T-helper 2 cell treated with Interferon-gamma antibody and Interleukin-4, amounts not matched to agents 5 μg/mL and 100 μg/mL, for 36 hours (primary cell): ENCODE data around the gene MYADML2.
"Not testable (repeated sequence)": the region's sequence is repeated elsewhere in the genome, so short reads cannot be mapped to it uniquely, and the experiment has no call there.

ENCODE experiments used
- DNase-seq: peaks from one replicate; pipeline ENCODE4 v3.0.0; 2021; ENCODE audit warnings: low spot score
- H3K27ac Mint-ChIP-seq: one replicate; pipeline ENCODE4 v1.8.0; 2021; ENCODE audit warnings: mild to moderate bottlenecking, mixed read lengths
- H3K27me3 Mint-ChIP-seq: one replicate; pipeline ENCODE4 v1.8.0; 2021; ENCODE audit warnings: low read depth, mixed read lengths
- H3K36me3 Mint-ChIP-seq: one replicate; pipeline ENCODE4 v1.8.0; 2021; ENCODE audit warnings: low read depth, mixed read lengths
- H3K4me1 Mint-ChIP-seq: one replicate; pipeline ENCODE4 v1.8.0; 2021; ENCODE audit warnings: low read depth, mixed read lengths
- H3K4me3 Mint-ChIP-seq: one replicate; pipeline ENCODE4 v1.8.0; 2022; ENCODE audit warnings: mild to moderate bottlenecking, moderate library complexity, mixed read lengths
- H3K9me3 Mint-ChIP-seq: one replicate; pipeline ENCODE4 v1.8.0; 2021; ENCODE audit warnings: mixed read lengths

Gene MYADML2

GRCh38 chr17:81921996-81922565 lies 25.0 kb downstream of the MYADML2 start:
- Mint-ChIP-seq H3K9me3 (no peaks in the 10 kb centered on the region), H3K4me1 (peaks cover 34% of the 10 kb centered on the region), H3K36me3 (peaks cover 15% of the 10 kb centered on the region), H3K27ac (peak overlapping the region; percentile 26), H3K27me3 (no peaks in the 10 kb centered on the region), H3K4me3 (no peak overlapping the region)
- DNase-seq: no peak

GRCh38 chr17:81921537-81921862 lies 25.5 kb downstream of the MYADML2 start:
- Mint-ChIP-seq H3K36me3 (peaks cover 19% of the 10 kb centered on the region), H3K27ac (no peak overlapping the region), H3K4me3 (no peak overlapping the region), H3K27me3 (no peaks in the 10 kb centered on the region), H3K4me1 (peaks cover 38% of the 10 kb centered on the region), H3K9me3 (no peaks in the 10 kb centered on the region)
- no peak for DNase-seq

- no peak overlapping the region for H3K4me3 Mint-ChIP-seq
- H3K4me1 Mint-ChIP-seq: peaks cover 35% of the 10 kb centered on the region
- no peak for DNase-seq
- H3K27me3 Mint-ChIP-seq: no peaks in the 10 kb centered on the region
- H3K9me3 Mint-ChIP-seq: no peaks in the 10 kb centered on the region
- H3K27ac Mint-ChIP-seq: no peak overlapping the region
- H3K36me3 Mint-ChIP-seq: peaks cover 19% of the 10 kb centered on the region
Measured at GRCh38 chr17:81920612-81921536, 26.2 kb downstream of the MYADML2 start.

GRCh38 chr17:81918832-81919545 lies 28.0 kb downstream of the MYADML2 start:
- DNase-seq: no peak
- Mint-ChIP-seq H3K9me3 (no peaks in the 10 kb centered on the region), H3K27ac (peak overlapping the region; percentile 67), H3K36me3 (peaks cover 29% of the 10 kb centered on the region), H3K4me1 (peaks cover 27% of the 10 kb centered on the region), H3K4me3 (peak overlapping the region; percentile 87), H3K27me3 (no peaks in the 10 kb centered on the region)

- H3K27ac Mint-ChIP-seq: peak overlapping the region; percentile 89
Measured at GRCh38 chr17:81918333-81918669, 28.7 kb downstream of the MYADML2 start.

GRCh38 chr17:81917565-81918332 lies 29.3 kb downstream of the MYADML2 start, which contains the start of gene SIRT7:
Gene SIRT7, minus strand, starts transcription at chr17:81918176. Its CDS starts 45 bp downstream, at chr17:81918131.
- peaks cover 32% of the 10 kb centered on the region for H3K4me1 Mint-ChIP-seq
- no peaks in the 10 kb centered on the region for H3K9me3 Mint-ChIP-seq

More at GRCh38 chr17:81918333-81918669, 28.7 kb downstream of the MYADML2 start:
- Mint-ChIP-seq H3K4me3 (peak overlapping the region; percentile 87), H3K4me1 (peaks cover 27% of the 10 kb centered on the region), H3K36me3 (peaks cover 32% of the 10 kb centered on the region)
- H3K9me3 Mint-ChIP-seq, H3K27me3 Mint-ChIP-seq, DNase-seq: not testable (repeated sequence)

GRCh38 chr17:81916234-81917001 lies 30.6 kb downstream of the MYADML2 start:
- H3K4me1 Mint-ChIP-seq: peaks cover 32% of the 10 kb centered on the region
- H3K27ac Mint-ChIP-seq: peak overlapping the region; percentile 74
- no peak for DNase-seq

More at GRCh38 chr17:81917565-81918332, 29.3 kb downstream of the MYADML2 start, which contains the start of gene SIRT7:
- H3K4me3 Mint-ChIP-seq: peak within 1 kb of the TSS; percentile 95
- H3K27ac Mint-ChIP-seq: peak within 1 kb of the TSS; percentile 89
- peaks cover 38% of the 10 kb centered on the region for H3K36me3 Mint-ChIP-seq
- DNase-seq: peak; percentile 75
- H3K27me3 Mint-ChIP-seq: no peaks in the 10 kb centered on the region

GRCh38 chr17:81915331-81915730 lies 31.7 kb downstream of the MYADML2 start:
- no peaks in the 10 kb centered on the region for H3K27me3 Mint-ChIP-seq
- no peak overlapping the region for H3K4me3 Mint-ChIP-seq
- no peak overlapping the region for H3K27ac Mint-ChIP-seq
- H3K36me3 Mint-ChIP-seq: peaks cover 40% of the 10 kb centered on the region
- DNase-seq: no peak
- peaks cover 32% of the 10 kb centered on the region for H3K4me1 Mint-ChIP-seq
- no peaks in the 10 kb centered on the region for H3K9me3 Mint-ChIP-seq

More at GRCh38 chr17:81916234-81917001, 30.6 kb downstream of the MYADML2 start:
- H3K27me3 Mint-ChIP-seq: no peaks in the 10 kb centered on the region
- H3K36me3 Mint-ChIP-seq: peaks cover 43% of the 10 kb centered on the region
- no peaks in the 10 kb centered on the region for H3K9me3 Mint-ChIP-seq
- H3K4me3 Mint-ChIP-seq: peak overlapping the region; percentile 95

- DNase-seq: no peak
- H3K36me3 Mint-ChIP-seq: peaks cover 39% of the 10 kb centered on the region
- H3K9me3 Mint-ChIP-seq: no peaks in the 10 kb centered on the region
- peaks cover 33% of the 10 kb centered on the region for H3K4me1 Mint-ChIP-seq
- H3K27ac Mint-ChIP-seq: no peak overlapping the region
- no peaks in the 10 kb centered on the region for H3K27me3 Mint-ChIP-seq
- no peak overlapping the region for H3K4me3 Mint-ChIP-seq
Measured at GRCh38 chr17:81914103-81914850, 32.8 kb downstream of the MYADML2 start.

GRCh38 chr17:81913394-81914102 lies 33.5 kb downstream of the MYADML2 start:
- Mint-ChIP-seq H3K4me3 (no peak overlapping the region), H3K27ac (peak overlapping the region; percentile 17), H3K36me3 (peaks cover 36% of the 10 kb centered on the region), H3K27me3 (no peaks in the 10 kb centered on the region), H3K4me1 (peaks cover 28% of the 10 kb centered on the region), H3K9me3 (no peaks in the 10 kb centered on the region)
- DNase-seq: no peak

- H3K4me3 Mint-ChIP-seq: peak overlapping the region; percentile 50
Measured at GRCh38 chr17:81912441-81913309, 34.4 kb downstream of the MYADML2 start.

More at GRCh38 chr17:81912441-81913309, 34.4 kb downstream of the MYADML2 start:
- no peak for DNase-seq
- Mint-ChIP-seq H3K27me3 (no peaks in the 10 kb centered on the region), H3K9me3 (no peaks in the 10 kb centered on the region), H3K4me1 (peaks cover 24% of the 10 kb centered on the region), H3K36me3 (peaks cover 36% of the 10 kb centered on the region), H3K27ac (peak overlapping the region; percentile 17)
